ENCODE measurements around the gene GLDC. TPM values are rescaled to one million over a fixed set of nuclear protein-coding genes. Genes with fewer than 3 reads are reported as not detected.
A peak's percentile ranks its signal among the peaks of the same experiment; 100 is the strongest.

The GLDC gene
- total RNA-seq, 1 donor from 2014 or later = 29.1 TPM

- Mint-ChIP-seq H3K27ac (ENCODE audit: unreplicated experiment) (no peak overlapping the region), H3K9me3 (ENCODE audit: unreplicated experiment) (no peaks in the 10 kb centered on the region), H3K4me3 (ENCODE audit: unreplicated experiment) (no peak overlapping the region), H3K4me1 (ENCODE audit: unreplicated experiment) (no peaks in the 10 kb centered on the region), H3K36me3 (ENCODE audit: low read depth, unreplicated experiment) (peaks cover 28% of the 10 kb centered on the region), H3K27me3 (ENCODE audit: unreplicated experiment) (no peaks in the 10 kb centered on the region)
- no peak for TF ChIP-seq CTCF (IDR thresholded peaks at IDR 0.05; ENCODE audit: unreplicated experiment)
- DNase-seq (ENCODE audit: low spot score) = no peak
Measured at GRCh38 chr9:6506571-6506970, 139.0 kb downstream of the GLDC start.

DNA sequence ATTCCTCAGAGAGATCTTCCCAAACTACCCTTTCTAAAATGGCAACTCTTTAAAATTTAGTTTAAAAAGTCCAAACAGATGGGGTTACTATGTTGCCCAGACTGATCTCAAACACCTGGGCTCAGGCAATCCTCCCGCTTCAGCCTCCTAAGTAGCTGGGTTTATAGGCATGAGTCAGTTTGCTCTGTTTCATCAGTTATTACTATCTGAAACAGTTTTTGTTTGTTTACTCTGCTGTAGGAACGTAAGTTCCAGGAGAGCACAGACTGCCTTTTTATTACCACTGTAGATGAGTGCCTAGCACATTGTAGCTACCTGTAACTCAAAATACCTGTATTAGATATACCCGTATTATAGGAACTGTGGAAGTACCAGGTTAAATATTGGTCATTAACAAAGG lies 143.1 kb downstream of the GLDC start:
- DNase-seq (ENCODE audit: low spot score) = no peak
- Mint-ChIP-seq H3K36me3 (ENCODE audit: low read depth, unreplicated experiment) (peaks cover 29% of the 10 kb centered on the region), H3K9me3 (ENCODE audit: unreplicated experiment) (no peaks in the 10 kb centered on the region)

DNA sequence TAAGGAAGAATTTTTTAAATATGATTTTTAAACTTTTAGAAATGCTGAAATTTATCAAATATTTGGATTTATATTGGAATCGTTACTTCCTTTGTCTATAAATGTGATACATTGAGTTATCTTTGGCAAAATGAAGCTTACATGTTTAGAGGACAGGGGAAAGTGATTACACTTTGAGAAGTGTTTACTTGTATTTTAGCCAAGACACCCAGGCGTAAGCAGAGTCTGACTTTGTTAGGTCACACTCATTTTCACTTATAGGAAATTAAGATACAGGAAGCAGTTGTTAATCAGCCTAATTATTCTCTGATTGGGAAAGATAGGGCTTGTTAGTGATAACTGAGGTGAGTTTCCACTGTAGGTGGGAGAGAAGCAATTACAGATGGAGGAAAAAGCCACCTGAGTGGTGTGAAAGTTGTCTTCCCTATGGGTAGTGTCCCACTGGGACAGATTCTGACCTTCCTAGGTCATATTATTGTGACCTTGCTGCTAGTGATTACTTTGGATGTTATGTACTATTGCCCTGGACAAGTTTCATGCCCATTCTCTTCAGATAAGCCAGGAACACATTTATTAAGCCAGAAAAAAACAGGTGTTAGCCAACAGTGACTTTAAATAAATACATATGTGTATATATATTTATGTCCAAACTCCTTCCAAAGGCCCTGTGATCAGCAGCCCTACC lies 143.9 kb downstream of the GLDC start:
- Mint-ChIP-seq H3K36me3 (ENCODE audit: low read depth, unreplicated experiment) (peaks cover 32% of the 10 kb centered on the region), H3K9me3 (ENCODE audit: unreplicated experiment) (no peaks in the 10 kb centered on the region), H3K4me1 (ENCODE audit: unreplicated experiment) (no peaks in the 10 kb centered on the region), H3K4me3 (ENCODE audit: unreplicated experiment) (no peak overlapping the region), H3K27me3 (ENCODE audit: unreplicated experiment) (no peaks in the 10 kb centered on the region), H3K27ac (ENCODE audit: unreplicated experiment) (no peak overlapping the region)
- no peak for DNase-seq (ENCODE audit: low spot score)
- no peak for TF ChIP-seq CTCF (IDR thresholded peaks at IDR 0.05; ENCODE audit: unreplicated experiment)

More for the DNA sequence above, 143.1 kb downstream of the GLDC start:
- Mint-ChIP-seq H3K4me1 (ENCODE audit: unreplicated experiment) (no peaks in the 10 kb centered on the region), H3K27ac (ENCODE audit: unreplicated experiment) (no peak overlapping the region), H3K4me3 (ENCODE audit: unreplicated experiment) (no peak overlapping the region), H3K27me3 (ENCODE audit: unreplicated experiment) (no peaks in the 10 kb centered on the region)
- TF ChIP-seq CTCF (IDR thresholded peaks at IDR 0.05; ENCODE audit: unreplicated experiment) = no peak

- Mint-ChIP-seq H3K4me1 (ENCODE audit: unreplicated experiment) (no peaks in the 10 kb centered on the region), H3K36me3 (ENCODE audit: low read depth, unreplicated experiment) (peaks cover 15% of the 10 kb centered on the region), H3K27me3 (ENCODE audit: unreplicated experiment) (no peaks in the 10 kb centered on the region), H3K9me3 (ENCODE audit: unreplicated experiment) (no peaks in the 10 kb centered on the region), H3K4me3 (ENCODE audit: unreplicated experiment) (no peak overlapping the region), H3K27ac (ENCODE audit: unreplicated experiment) (no peak overlapping the region)
- TF ChIP-seq CTCF (IDR thresholded peaks at IDR 0.05; ENCODE audit: unreplicated experiment) = no peak
- DNase-seq (ENCODE audit: low spot score) = no peak
Measured at GRCh38 chr9:6498982-6499381, 146.5 kb downstream of the GLDC start.

DNA sequence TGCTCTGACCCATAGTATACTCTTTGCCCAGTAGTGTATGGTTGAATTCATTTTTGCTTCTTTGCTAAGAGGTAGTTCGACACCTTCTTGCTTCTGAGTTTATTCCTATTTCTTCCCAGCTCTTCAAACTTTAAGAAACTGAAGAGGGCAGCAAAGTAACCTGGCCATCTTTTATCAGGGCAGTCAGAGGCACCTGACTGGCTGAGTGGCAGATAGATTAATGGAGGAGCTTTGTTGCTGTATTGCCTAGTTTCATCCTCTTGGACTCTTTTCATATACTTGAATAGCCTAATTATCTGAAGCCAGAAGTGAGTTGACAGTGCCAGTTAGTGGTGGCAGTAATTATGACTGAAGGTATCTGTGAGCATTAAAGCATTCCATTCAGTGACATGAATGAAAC lies 150.1 kb downstream of the GLDC start:
- Mint-ChIP-seq H3K27ac (ENCODE audit: unreplicated experiment) (peak overlapping the region; percentile 45), H3K9me3 (ENCODE audit: unreplicated experiment) (no peaks in the 10 kb centered on the region), H3K27me3 (ENCODE audit: unreplicated experiment) (no peaks in the 10 kb centered on the region), H3K4me3 (ENCODE audit: unreplicated experiment) (no peak overlapping the region), H3K4me1 (ENCODE audit: unreplicated experiment) (no peaks in the 10 kb centered on the region), H3K36me3 (ENCODE audit: low read depth, unreplicated experiment) (peaks cover 13% of the 10 kb centered on the region)
- no peak for DNase-seq (ENCODE audit: low spot score)
- TF ChIP-seq CTCF (IDR thresholded peaks at IDR 0.05; ENCODE audit: unreplicated experiment) = no peak

All from endothelial cell (in vitro differentiated cells).